Posterior cingulate gyrus (tissue), 11 donors: ENCODE results near the gene GEN1.

Source experiments
- DNase-seq, 10 donors: peaks; one replicate each; pipeline versions ENCODE4 v3.0.0 to v3.0.0-alpha.2; 2020 to 2021; ENCODE audit warnings: mixed read lengths in 3 of 10
- intact Hi-C: fragments of 100-400 bp; cut with DNase I; formaldehyde crosslinking; loops from one replicate; pipeline ENCODE4 v1.15.1; 2023

Gene GEN1

GRCh38 chr2:17791817-17792130, 37.8 kb downstream of the GEN1 start:
- no peak for DNase-seq
- intact Hi-C loops, result no loop called here

GRCh38 chr2:17792515-17792914, 38.6 kb downstream of the GEN1 start:
- DNase-seq, result no peak
- intact Hi-C loops, result no loop called here

GRCh38 chr2:17793296-17793695, 39.4 kb downstream of the GEN1 start:
- DNase-seq, result no peak
- intact Hi-C loops, result no loop called here

GRCh38 chr2:17793803-17794354, 39.9 kb downstream of the GEN1 start:
- DNase-seq, result no peak
- intact Hi-C loops, result no loop called here

GRCh38 chr2:17795309-17795708, 41.4 kb downstream of the GEN1 start:
- no peak for DNase-seq
- intact Hi-C loops, result no loop called here

- no peak for DNase-seq
- intact Hi-C loops, result no loop called here
These were observed 44.4 kb downstream of the GEN1 start for GRCh38 chr2:17798338-17798737.

GRCh38 chr2:17799301-17800120, 45.6 kb downstream of the GEN1 start:
- DNase-seq, result no peak
- intact Hi-C loops, result no loop called here

GRCh38 chr2:17800219-17800618, 46.3 kb downstream of the GEN1 start:
- peak in 3 of 10 donors; percentile 14 to 20 (median 18) for DNase-seq
- intact Hi-C loops, result no loop called here

GRCh38 chr2:17800693-17801458, 46.9 kb downstream of the GEN1 start:
- intact Hi-C loops, result no loop called here
- DNase-seq, result no peak

- no peak for DNase-seq
- intact Hi-C loops, result no loop called here
These were observed 49.6 kb downstream of the GEN1 start for GRCh38 chr2:17803497-17803896.

GRCh38 chr2:17804358-17804757, 50.4 kb downstream of the GEN1 start:
- intact Hi-C loops, result no loop called here
- DNase-seq, result no peak

- DNase-seq, result no peak
- intact Hi-C loops, result no loop called here
These were observed 51.2 kb downstream of the GEN1 start for GRCh38 chr2:17805166-17805565.

GRCh38 chr2:17805717-17806363, 51.9 kb downstream of the GEN1 start:
- intact Hi-C loops, result no loop called here
- DNase-seq, result no peak

GRCh38 chr2:17813010-17813741, 59.2 kb downstream of the GEN1 start:
- no peak for DNase-seq
- intact Hi-C loops, result no loop called here

- DNase-seq, result peak in 5 of 10 donors; percentile 25 to 86 (median 33)
These were observed 60.0 kb downstream of the GEN1 start for GRCh38 chr2:17813742-17814473.

GRCh38 chr2:17814601-17815000, 60.7 kb downstream of the GEN1 start:
- intact Hi-C loops, result no loop called here
- DNase-seq, result no peak

More at GRCh38 chr2:17813742-17814473, 60.0 kb downstream of the GEN1 start:
- intact Hi-C loops, result no loop called here

GRCh38 chr2:17815468-17816184, 61.7 kb downstream of the GEN1 start:
- no peak for DNase-seq
- intact Hi-C loops, result no loop called here

GRCh38 chr2:17816396-17817245, 62.7 kb downstream of the GEN1 start, which contains the start of gene MSGN1:
Gene MSGN1 (plus strand): TSS chr2:17816460. CDS start chr2:17816519, 59 bp downstream.
- no peak for DNase-seq
- intact Hi-C loops, result no loop called here
